GM18870 (cell line): ENCODE results near the gene ACOT6.
"Not testable (repeated sequence)": the region's sequence is repeated elsewhere in the genome, so short reads cannot be mapped to it uniquely, and the experiment has no call there.

ENCODE experiments used
- ATAC-seq: cut with Tn5 transposase; IDR thresholded peaks from one replicate; pipeline ENCODE4 v1.9.1; 2021; ENCODE audit warnings: moderate library complexity; ENCODE audit not compliant: unreplicated experiment

The ACOT6 gene

DNA sequence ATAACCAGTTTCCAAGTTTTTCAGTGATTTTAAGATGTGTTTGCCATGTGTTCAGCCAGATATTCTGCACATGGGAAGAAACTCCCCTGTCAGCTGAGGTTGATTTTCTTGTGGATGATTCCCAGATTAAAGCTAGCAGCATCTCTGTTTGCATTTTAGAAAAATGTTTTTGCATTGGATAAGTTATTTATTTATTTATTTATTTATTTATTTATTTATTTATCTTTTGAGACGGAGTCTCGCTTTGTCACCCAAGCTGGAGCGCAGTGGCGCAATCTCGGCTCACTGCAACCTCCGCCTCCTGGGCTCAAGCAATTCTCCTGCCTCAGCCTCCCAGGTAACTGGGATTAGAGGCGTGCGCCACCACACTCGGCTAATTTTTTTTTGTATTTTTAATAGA, 17.8 kb upstream of the ACOT6 start:
- no peak for ATAC-seq

DNA sequence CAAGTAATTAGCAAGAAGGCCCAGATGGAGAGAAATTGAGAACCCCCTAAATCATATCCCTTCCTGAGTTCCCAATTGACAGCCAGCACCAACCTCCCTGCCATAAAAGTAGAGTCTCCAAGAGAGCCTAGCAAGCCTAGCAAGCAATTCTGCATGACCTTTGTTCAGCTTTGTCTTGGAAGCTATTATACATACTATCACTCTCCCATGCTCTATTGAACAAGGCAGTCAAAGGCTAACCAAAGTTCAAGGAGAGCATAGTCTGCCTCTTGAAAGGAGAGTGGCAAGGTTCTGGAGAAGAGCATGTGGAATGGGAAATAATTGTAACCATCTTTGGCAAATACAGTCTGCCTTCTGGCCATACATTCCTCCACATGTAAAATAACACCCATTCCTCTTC, 12.8 kb upstream of the ACOT6 start:
- ATAC-seq = no peak

DNA sequence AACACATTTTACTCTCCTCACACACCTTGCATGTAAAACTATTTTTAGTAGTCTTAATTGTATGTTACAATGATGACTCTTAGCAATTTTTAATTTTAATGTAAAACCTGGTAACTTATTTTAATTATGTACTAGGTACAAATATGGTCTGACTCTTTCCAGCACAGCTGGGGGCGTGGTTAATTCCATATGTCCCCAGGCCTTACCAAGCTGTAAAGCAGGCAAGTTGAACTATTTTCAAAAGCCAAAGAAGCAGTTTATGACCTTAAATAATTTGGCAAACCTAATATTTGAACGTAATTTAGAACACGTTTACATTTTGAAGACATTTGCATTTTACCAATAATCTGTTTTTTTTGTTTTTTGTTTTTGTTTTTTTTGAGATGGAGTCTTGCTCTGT, 9.3 kb upstream of the ACOT6 start:
- no peak for ATAC-seq

DNA sequence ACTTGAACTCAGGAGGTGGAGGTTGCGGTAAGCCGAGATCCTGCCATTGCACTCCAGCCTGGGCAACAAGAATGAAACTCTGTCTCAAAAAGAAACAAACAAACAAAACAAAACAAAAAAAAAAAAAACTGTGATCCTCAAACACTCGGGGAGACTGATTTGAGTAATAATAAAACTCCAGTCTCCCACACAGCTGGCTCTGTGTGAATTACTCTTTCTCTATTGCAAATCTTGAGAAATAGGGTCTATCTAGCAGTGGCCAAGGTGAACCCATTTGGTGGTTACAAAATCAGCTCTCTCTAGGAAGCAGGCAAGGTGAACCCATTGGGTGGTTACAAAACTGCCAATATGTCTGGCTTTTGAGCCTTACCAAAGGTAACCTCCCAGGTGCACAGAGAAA, 6.0 kb upstream of the ACOT6 start:
- ATAC-seq = no peak

DNA sequence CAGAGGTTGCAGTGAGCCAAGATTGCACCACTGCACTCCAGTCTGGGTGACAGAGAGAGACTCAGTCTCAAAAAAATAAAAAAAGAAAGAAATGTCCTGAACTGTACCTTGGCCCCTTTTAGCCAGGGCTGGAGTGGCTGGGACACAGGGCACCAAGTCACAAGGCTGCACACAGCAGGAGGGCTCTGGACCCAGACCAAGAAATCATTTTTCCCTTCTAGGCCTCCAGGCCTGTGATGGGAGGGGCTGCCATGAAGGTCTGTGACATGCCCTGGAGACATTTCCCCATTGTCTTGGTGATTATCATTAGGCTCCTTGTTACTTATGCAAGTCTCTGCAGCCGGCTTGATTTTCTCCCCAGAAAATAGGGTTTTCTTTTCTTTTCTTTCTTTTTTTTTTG, 5.1 kb upstream of the ACOT6 start:
- ATAC-seq = no peak

DNA sequence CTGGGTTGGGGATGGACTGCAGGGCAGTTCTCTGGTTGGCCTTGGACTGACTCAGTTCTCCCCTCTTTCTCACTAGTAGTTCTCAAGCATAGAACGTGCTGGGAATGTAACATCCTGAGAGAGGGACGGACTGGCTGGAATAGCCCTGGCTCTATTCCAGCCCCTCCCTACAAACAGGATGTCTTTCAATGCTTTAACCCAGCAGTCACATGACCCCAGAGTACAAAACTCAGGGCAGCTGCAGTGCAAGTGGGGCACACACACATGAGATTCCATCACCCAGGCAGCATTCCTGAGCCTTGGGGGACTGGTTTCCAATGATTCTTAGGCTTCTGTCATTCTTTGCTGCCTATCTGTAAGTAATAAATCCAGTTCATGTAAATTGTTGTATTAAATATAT, 1.6 kb upstream of the ACOT6 start:
- no peak for ATAC-seq

DNA sequence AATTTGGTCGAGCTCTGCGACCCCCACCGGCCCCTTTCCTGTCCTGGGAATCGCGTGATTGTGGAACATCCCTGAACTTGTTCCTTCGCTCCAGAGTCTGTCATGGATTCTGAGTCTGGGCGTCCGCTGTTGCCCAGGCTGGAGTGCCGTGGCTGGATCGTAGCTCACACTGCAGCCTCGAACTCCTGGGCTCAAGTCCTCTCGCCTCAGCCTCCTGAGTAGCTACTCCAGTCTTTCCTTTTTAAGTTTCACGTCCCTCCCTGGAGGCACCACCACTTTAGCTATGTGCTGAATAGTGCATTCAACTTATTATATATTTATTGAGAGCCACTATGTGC, 698 bp downstream of the ACOT6 start:
- no peak for ATAC-seq

DNA sequence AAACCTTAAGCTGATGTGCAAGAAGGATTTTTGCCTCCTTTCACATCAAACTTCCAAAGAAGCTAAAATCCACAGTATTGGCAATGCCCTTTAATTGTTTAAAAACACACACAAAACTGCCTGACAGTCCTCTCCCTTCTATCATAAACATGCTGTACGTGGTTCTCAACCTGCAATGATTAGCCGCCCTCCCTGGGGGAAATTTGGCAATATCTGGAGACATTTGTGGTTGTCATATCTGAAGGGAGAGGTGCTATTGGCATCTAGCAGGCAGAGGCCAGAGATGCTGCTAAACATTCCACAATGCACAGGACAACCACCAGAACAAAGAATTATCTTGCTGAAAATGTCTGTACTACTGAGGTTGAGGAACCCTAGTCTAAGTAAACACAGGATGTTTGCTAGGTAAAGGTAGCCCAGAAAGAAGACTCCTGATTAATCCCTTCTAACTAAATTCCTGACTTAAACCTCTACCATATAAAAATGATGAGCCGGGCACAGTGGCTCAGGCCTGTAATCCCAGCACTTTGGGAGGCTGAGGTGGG, 1.2 kb downstream of the ACOT6 start:
- no peak for ATAC-seq

DNA sequence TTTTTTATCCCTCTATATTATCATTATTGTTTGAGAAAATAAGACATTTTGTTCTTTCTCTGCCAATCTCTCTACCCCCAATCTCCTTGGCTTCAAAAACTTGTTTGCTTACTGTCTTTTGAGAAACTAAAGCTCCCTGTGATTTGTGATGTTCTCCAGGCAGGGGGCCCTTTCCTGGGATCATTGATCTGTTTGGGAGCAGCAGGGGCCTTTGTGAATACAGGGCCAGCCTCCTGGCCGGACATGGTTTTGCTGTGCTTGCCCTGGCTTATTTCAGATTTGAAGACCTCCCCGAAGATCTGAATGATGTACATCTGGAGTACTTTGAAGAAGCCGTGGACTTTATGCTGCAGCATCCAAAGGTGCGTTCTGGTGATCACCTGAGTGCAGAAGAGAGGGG, 4.5 kb downstream of the ACOT6 start:
- no peak for ATAC-seq

DNA sequence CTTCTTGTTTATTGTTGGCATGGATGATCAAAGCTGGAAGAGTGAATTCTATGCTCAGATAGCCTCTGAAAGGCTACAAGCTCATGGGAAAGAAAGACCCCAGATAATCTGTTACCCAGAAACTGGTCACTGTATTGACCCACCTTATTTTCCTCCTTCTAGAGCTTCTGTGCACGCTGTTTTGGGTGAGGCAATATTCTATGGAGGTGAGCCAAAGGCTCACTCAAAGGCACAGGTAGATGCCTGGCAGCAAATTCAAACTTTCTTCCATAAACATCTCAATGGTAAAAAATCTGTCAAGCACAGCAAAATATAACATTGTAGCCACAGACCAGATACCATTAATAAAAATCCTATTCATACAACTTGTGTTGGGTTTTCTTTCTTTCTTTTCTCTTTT, 7.2 kb downstream of the ACOT6 start:
- ATAC-seq = no peak

DNA sequence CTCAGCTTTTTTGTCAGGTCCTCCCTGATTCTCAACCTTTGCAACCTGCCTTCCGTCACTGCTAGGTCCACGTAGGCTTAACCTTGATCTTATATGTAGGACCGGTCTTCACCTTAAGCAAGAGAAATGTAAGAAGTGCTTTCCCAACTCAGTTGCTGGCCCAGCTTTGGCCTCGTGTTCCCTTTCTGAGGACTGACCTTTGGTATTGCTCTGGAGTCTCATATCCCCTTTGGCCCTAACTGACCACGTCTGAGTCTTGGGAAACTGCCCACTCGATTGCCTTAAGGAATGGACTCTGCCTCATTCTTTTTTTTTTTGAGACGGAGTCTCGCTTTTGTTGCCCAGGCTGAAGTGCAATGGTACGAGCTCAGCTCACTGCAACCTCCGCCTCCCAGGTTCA, 8.0 kb downstream of the ACOT6 start:
- ATAC-seq = no peak

DNA sequence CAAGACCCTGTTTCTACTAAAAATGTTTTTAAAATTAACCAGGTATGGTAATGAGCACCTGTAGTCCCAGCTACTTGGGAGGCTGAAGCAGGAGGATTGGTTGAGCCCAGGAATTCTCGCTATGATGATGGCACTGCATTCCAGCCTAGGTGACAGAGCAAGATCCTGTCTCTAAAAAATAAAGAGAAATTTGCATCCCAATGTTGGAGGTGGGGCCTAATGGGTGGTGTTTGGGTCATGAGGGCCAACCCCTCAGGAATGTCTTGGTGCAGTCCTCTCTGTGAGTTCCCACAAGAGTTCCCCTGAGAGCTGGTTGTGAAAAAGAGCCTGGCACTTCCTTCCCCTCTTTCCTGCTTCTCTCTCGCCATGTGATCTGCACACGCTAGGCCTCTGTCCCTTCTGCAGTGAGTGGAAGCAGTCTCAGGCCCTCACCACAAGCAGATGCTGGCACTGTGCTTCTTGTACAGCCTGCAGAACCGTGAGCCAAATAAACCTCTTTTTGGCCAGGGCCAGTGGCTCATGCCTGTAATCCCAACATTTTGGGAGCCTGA, 11.3 kb downstream of the ACOT6 start:
- ATAC-seq = no peak

DNA sequence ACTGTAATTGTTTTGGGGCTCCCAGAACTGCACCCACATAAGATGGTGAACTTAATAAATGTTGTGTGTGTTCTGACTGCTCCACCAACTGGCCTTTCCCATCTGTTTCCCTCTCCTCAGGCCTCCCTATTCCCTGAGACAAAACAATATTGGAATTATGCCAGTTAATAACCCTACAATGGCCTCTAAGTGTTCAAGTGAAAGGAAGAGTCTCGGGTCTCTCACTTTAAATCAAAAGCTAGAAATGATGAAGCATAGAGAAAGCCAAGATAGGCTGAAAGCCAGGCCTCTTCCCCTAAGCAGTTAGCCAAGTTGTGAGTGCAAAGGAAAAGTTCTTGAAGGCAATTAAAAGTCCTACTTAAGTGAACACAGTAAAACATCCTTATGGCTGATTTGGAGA, 13.4 kb downstream of the ACOT6 start:
- no peak for ATAC-seq

DNA sequence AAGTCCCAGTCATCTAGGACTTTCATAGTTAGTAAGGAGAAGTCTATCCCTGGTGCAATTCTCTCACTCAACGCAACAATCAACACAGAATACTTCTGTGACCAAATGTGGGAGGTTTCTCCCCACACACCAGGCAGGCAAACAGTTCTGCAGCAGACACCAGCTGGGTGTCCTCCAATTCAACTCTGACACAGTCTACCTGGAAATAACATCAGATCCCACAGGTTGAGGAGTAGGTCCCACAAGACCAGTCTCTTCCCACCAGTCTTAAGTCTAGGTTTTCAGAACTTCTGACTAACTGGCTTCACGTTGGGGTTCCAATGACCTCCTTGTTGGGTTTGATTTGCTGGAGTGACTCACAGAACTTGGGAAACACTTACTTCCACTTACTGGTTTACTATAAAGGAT, 14.8 kb downstream of the ACOT6 start:
- ATAC-seq = no peak

DNA sequence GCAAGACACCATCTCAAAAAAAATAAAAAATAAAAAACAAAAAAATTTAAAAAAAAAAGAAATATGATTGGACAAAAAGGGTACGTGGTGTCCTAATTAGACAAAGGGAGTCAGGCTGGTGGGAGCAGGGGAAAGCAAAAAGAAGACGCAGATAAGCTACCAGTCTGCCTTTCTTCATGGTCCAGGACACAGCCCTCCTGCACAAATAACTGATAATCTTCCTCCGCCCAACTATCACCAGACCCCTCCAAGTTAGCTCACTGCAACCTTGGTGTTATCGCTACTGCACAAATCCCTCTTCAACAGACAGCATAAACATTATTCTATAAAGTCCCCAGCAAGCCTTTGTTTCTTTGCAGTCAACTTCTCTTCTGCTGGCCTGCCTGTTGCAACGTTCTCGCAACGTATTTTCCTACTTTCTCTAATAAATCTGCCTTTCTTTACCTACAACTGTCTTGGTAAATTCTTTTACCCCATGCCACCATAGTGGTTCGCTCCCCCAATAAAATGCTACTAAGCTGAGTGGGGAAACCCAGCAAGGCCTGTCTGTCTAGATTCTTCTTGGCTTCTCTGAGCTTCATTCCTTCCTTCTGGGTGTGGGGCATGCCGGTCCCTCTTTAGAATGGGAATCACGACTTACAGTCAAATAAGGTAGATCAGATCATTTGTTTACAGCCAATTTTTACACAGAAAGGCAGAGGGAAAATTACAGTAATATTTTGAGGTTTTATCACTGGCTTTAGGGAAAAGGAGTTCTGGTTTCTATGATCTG, 17.9 kb downstream of the ACOT6 start:
- ATAC-seq = no peak

DNA sequence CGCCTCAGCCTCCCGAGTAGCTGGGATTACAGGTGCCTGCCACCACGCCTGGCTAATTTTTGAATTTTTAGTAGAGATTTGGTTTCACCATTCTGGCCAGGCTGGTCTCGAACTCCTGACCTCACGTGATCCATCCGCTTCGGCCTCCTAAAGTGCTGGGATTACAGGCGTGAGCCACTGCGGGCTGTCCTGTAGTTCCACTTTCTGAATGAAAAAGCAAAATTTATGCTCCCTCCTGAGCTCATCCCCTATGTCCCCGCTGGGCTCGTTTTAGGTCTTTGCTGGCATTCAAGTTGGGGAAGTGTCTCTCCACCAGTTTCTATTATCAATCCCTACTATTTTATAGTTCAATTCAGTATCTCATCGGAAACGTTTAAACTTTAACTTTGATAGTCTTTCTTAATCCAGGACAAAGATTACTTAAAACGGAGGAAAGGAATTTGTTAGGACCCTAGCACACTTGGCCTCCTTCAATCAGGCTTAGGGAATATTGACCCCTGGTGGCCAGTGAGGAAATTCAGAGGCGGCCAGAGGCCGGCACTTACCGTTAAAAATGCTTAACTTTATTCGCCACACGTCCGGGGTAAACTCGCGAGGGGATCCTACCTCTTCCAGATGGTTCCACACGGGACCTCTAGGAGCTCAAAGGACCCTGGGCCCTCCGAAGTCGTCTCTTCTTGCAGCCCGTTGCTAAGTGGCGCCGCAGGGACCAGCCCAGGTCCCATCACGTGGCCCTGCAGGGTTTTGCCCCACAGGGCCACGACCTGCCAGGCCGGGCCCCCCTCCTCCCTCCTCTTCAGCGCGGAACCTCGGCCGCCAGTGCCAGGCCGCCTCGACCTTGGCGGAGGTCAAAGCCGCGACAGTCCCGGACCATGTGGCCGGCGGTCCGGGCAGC, 21.0 kb downstream of the ACOT6 start:
- no peak for ATAC-seq

DNA sequence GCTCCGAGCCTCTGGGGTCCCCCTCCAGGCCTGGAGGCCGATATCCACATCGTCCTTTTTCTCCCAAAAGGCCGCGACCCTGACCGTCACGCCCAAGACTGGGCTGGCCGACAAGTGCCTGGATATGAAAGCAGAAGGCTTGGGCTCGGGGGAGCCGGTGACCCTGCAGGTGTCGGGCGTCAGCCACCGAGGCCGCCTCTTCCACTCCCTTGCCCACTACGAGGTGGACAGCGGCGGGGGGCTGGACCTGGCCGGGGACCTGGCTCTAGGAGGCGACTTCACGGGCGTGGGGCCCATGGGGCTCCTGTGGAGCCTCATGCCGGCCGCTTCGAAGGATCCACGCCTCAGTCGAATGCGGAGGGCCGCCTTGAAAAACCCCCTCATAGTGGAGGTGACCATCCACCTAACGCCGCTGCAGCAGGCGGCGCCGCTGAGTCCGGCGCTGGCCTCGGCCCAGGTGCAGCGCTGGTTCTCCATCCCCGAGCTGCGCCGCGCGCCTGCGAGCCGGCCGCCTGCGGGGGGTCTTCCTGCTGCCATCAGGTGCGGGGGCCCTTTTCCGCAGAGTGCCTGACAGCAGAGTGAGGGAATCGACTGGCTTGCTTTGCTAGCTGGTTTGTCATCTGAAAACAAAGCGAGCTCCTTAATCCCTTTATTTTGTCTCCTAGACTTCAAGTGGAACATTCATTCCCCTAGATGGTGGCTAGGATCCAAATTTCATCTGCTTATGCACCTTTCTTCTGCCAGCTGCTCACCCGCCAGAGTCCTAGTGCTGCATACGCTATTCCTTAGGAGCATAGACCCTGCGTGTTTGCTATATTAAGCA, 21.9 kb downstream of the ACOT6 start:
- no peak for ATAC-seq

DNA sequence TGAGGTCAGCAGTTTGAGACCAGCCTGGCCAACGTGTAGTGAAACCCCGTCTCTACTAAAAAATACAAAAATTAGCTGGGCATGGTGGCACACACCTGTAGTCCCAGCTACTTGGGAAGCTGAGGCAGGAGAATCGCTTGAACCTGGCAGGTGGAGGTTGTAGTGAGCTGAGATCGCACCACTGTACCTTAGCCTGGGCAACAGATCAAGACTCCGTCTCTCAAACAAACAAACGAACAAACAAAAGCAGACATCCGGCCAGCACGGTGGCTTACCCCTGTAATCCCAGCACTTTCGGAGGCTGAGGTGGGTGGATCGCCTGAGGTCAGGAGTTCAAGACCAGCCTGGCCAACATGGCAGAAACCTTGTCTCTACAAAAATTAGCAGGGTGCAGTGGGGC, 24.0 kb downstream of the ACOT6 start:
- ATAC-seq = not testable (repeated sequence)

DNA sequence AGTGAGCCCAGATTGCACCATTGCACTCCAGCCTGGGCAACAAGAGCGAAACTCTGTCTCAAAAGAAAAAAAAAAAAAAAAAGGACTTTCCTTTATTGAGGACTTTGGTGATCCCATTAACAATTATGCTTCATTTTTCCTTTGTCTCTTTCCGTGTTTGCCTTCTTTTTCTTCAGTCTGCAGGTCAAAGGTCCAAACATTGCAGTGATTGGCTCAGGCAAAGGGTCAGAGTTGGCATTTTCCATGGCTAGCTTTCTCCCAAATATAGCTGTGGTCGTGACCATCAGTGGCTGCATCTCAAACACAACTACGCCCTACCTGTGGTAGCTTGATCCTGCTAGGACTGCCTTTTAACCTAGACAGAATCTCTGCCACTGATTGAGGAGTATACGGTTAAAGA, 25.5 kb downstream of the ACOT6 start:
- ATAC-seq = no peak

DNA sequence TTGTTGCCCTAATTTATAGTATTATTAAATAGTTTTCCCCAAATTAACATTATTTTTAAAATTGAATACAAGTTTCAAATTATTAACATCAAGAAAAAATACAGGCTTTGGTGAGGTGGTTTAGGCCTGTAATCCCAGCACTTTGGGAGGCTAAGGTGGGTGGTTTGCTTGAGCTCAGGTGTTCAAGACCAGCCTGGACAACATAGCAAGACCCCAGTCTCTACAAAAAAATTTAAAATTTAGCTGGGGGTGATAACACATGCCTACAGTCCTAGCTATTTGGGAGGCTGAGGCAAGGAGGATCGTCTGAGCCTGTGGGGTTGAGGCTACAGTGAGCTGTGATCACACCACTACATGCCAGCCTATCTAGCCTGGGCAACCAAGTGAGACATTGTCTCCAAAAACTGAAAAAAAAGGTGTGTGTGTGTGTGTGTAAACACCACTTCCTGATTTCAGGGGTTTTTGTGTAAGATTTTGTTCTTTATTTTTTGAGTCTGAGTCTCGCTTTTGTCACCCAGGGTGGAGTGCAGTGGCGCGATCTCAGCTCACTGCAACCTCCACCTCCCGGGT, 28.6 kb downstream of the ACOT6 start:
- no peak for ATAC-seq
